Measurements from ENCODE around the gene TCAF1. TPM values are rescaled to one million over a fixed set of nuclear protein-coding genes. Genes with fewer than 3 reads are reported as not detected.
A peak's percentile ranks its signal among the peaks of the same experiment; 100 is the strongest.

TCAF1 gene
- total and polyA plus RNA-seq, 2 donors from 2014 or later: 12.2 to 37.2 TPM

DNA sequence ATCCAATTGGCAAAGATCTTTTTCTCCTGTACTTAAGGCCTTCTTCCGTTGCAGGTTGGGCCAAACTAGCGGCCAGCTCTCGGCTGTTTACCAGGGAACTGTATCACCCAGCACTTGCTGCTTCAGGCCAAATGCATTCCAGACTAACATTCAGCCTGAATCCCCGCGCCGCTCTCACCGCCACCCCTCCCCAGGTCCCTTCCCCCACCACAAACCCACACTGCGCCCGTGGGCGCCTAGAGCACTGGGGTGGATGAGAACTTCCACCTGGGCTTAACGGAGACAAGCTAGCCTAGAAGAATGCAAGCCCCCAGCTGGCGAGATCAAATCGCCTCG, 676 bp downstream of the TCAF1 start:
- FAIRE-seq (no peak), DNase-seq (peak; percentile 72 to 88 (median 83))
- H3K27ac ChIP-seq (ENCODE audit: low read depth in 2 of 2, low read length in 2 of 2): peak overlapping the region; percentile 96 to 98
- H3K9ac ChIP-seq (ENCODE audit: low read length in 3 of 3): peak overlapping the region; percentile 72 to 97 (median 90)
- peaks cover 0 to 16% (median 13%) of the 10 kb centered on the region in 3 donors for H3K4me1 ChIP-seq (ENCODE audit: control insufficient read depth in 2 of 3, insufficient read depth in 2 of 3, low read depth in 1 of 3, low read length in 3 of 3)
- peak overlapping the region; percentile 78 to 98 (median 81) for H3K4me3 ChIP-seq (ENCODE audit: low read length in 3 of 3)
- no peaks in the 10 kb centered on the region for H3K27me3 ChIP-seq (ENCODE audit: control insufficient read depth, insufficient read depth, low read length)
- no peak for TF ChIP-seq CTCF (IDR thresholded peaks at IDR 0.05; ENCODE audit: borderline replicate concordance, extremely low read depth, insufficient read depth)
- H3K9me3 ChIP-seq (ENCODE audit: control insufficient read depth in 2 of 3, insufficient read depth in 1 of 3, low read length in 3 of 3): peaks cover 0 to 3% (median 0%) of the 10 kb centered on the region in 3 donors
- no peaks in the 10 kb centered on the region for H3K36me3 ChIP-seq (ENCODE audit: control insufficient read depth in 2 of 3, insufficient read depth in 3 of 3, low read length in 3 of 3)
- intact Hi-C loops (cut with DNase I): no loop called here

GRCh38 chr7:143900230-143900766, 1.7 kb downstream of the TCAF1 start:
- no peaks in the 10 kb centered on the region for H3K36me3 ChIP-seq (ENCODE audit: control insufficient read depth in 2 of 3, insufficient read depth in 3 of 3, low read length in 3 of 3)
- no peak for TF ChIP-seq CTCF (IDR thresholded peaks at IDR 0.05; ENCODE audit: borderline replicate concordance, extremely low read depth, insufficient read depth)
- intact Hi-C loops (cut with DNase I): no loop called here
- DNase-seq (peak in 2 of 5 donors; percentile 24 to 59), FAIRE-seq (no peak)
- peaks cover 0 to 3% (median 0%) of the 10 kb centered on the region in 3 donors for H3K9me3 ChIP-seq (ENCODE audit: control insufficient read depth in 2 of 3, insufficient read depth in 1 of 3, low read length in 3 of 3)
- H3K9ac ChIP-seq (ENCODE audit: low read length in 3 of 3): peak overlapping the region in 2 of 3 donors; percentile 45 to 47
- no peaks in the 10 kb centered on the region for H3K27me3 ChIP-seq (ENCODE audit: control insufficient read depth, insufficient read depth, low read length)
- peak overlapping the region; percentile 78 to 98 (median 81) for H3K4me3 ChIP-seq (ENCODE audit: low read length in 3 of 3)
- H3K27ac ChIP-seq (ENCODE audit: low read depth in 2 of 2, low read length in 2 of 2): peak overlapping the region in 1 of 2 donors; percentile 96
- H3K4me1 ChIP-seq (ENCODE audit: control insufficient read depth in 2 of 3, insufficient read depth in 2 of 3, low read depth in 1 of 3, low read length in 3 of 3): peaks cover 0 to 16% (median 13%) of the 10 kb centered on the region in 3 donors

GRCh38 chr7:143898810-143899209, 3.2 kb downstream of the TCAF1 start:
- DNase-seq (no peak), FAIRE-seq (no peak)
- Histone ChIP-seq H3K27me3 (ENCODE audit: control insufficient read depth, insufficient read depth, low read length) (no peaks in the 10 kb centered on the region), H3K9me3 (ENCODE audit: control insufficient read depth in 2 of 3, insufficient read depth in 1 of 3, low read length in 3 of 3) (peaks cover 0 to 3% (median 0%) of the 10 kb centered on the region in 3 donors), H3K9ac (ENCODE audit: low read length in 3 of 3) (no peak overlapping the region), H3K27ac (ENCODE audit: low read depth in 2 of 2, low read length in 2 of 2) (no peak overlapping the region), H3K36me3 (ENCODE audit: control insufficient read depth in 2 of 3, insufficient read depth in 3 of 3, low read length in 3 of 3) (no peaks in the 10 kb centered on the region), H3K4me1 (ENCODE audit: control insufficient read depth in 2 of 3, insufficient read depth in 2 of 3, low read depth in 1 of 3, low read length in 3 of 3) (peaks cover 0 to 16% (median 13%) of the 10 kb centered on the region in 3 donors), H3K4me3 (ENCODE audit: low read length in 3 of 3) (no peak overlapping the region)
- no peak for TF ChIP-seq CTCF (IDR thresholded peaks at IDR 0.05; ENCODE audit: borderline replicate concordance, extremely low read depth, insufficient read depth)
- intact Hi-C loops (cut with DNase I): no loop called here

- peak; percentile 76 for FAIRE-seq
These were observed 5.3 kb downstream of the TCAF1 start for GRCh38 chr7:143896667-143897066.

More at GRCh38 chr7:143896667-143897066, 5.3 kb downstream of the TCAF1 start:
- intact Hi-C loops (cut with DNase I): no loop called here
- no peak overlapping the region for H3K9ac ChIP-seq (ENCODE audit: low read length in 3 of 3)
- no peaks in the 10 kb centered on the region for H3K27me3 ChIP-seq (ENCODE audit: control insufficient read depth, insufficient read depth, low read length)
- DNase-seq: no peak
- no peaks in the 10 kb centered on the region for H3K36me3 ChIP-seq (ENCODE audit: control insufficient read depth in 2 of 3, insufficient read depth in 3 of 3, low read length in 3 of 3)
- no peak overlapping the region for H3K4me3 ChIP-seq (ENCODE audit: low read length in 3 of 3)
- H3K9me3 ChIP-seq (ENCODE audit: control insufficient read depth in 2 of 3, insufficient read depth in 1 of 3, low read length in 3 of 3): peaks cover 0 to 3% (median 2%) of the 10 kb centered on the region in 3 donors
- no peak for TF ChIP-seq CTCF (IDR thresholded peaks at IDR 0.05; ENCODE audit: borderline replicate concordance, extremely low read depth, insufficient read depth)
- peaks cover 0 to 16% (median 13%) of the 10 kb centered on the region in 3 donors for H3K4me1 ChIP-seq (ENCODE audit: control insufficient read depth in 2 of 3, insufficient read depth in 2 of 3, low read depth in 1 of 3, low read length in 3 of 3)
- H3K27ac ChIP-seq (ENCODE audit: low read depth in 2 of 2, low read length in 2 of 2): no peak overlapping the region

Data from kidney (tissue), 14 donors.